WI38 (cell line): ENCODE data around the gene DUSP14.

ENCODE experiments used
- H3K4me3 ChIP-seq: 2 replicates; pipeline ENCODE4 v1.5.1; 2011; ENCODE audit warnings: low read depth, mild to moderate bottlenecking, control low read depth, low read length
- CTCF ChIP-seq: IDR thresholded peaks from 2 replicates; pipeline ENCODE4 v1.5.1; 2012; ENCODE audit warnings: low read depth, mild to moderate bottlenecking, control low read depth, low read length

DUSP14 gene

GRCh38 chr17:37461668-37462067 lies 28.0 kb upstream of the DUSP14 start:
- TF ChIP-seq CTCF = no peak
- H3K4me3 ChIP-seq = no peak overlapping the region

GRCh38 chr17:37462492-37462891 lies 27.2 kb upstream of the DUSP14 start:
- H3K4me3 ChIP-seq = no peak overlapping the region
- TF ChIP-seq CTCF = no peak

GRCh38 chr17:37463039-37463438 lies 26.7 kb upstream of the DUSP14 start:
- no peak for TF ChIP-seq CTCF
- no peak overlapping the region for H3K4me3 ChIP-seq

- H3K4me3 ChIP-seq = no peak overlapping the region
- no peak for TF ChIP-seq CTCF
These were observed 24.5 kb upstream of the DUSP14 start for GRCh38 chr17:37465069-37465616.

- TF ChIP-seq CTCF = no peak
- H3K4me3 ChIP-seq = no peak overlapping the region
These were observed 23.2 kb upstream of the DUSP14 start for GRCh38 chr17:37466471-37466870.

- no peak overlapping the region for H3K4me3 ChIP-seq
- no peak for TF ChIP-seq CTCF
These were observed 19.5 kb upstream of the DUSP14 start for GRCh38 chr17:37470181-37470580.

- H3K4me3 ChIP-seq = no peak overlapping the region
- TF ChIP-seq CTCF = no peak
These were observed 13.8 kb upstream of the DUSP14 start for GRCh38 chr17:37475731-37476420.
